H1 (cell line): Measurements from ENCODE around the gene ANXA2R. TPM values are rescaled to one million over a fixed set of nuclear protein-coding genes. Genes with fewer than 3 reads are reported as not detected.

Experiments used
- CTCF ChIA-PET: fragments of 300-600 bp; sonication (Branson Sonifier 250); formaldehyde crosslinking; loops from one replicate; lab custom pipeline; 2021; ENCODE audit not compliant: partially characterized antibody; lab: Charles Lee
- POLR2A ChIA-PET: fragments of 300-600 bp; sonication (Branson Sonifier 250); formaldehyde crosslinking; loops from one replicate; lab custom pipeline; 2021; ENCODE audit warnings: inconsistent platforms; ENCODE audit not compliant: partially characterized antibody; lab: Charles Lee
- DNase-seq, 2 experiments: peaks; one replicate each; pipeline versions ENCODE4 v3.0.0 to v3.0.0-alpha.2; 2010 to 2022; ENCODE audit warnings: low spot score in 2 of 2, low read depth in 1 of 2, mixed read lengths in 1 of 2
- FAIRE-seq: peaks from 2 replicates; lab custom pipeline; 2011; peaks lifted over from hg19 to GRCh38; lab: Jason Lieb, UNC
- H2AFZ ChIP-seq: 2 replicates; pipeline ENCODE4 v1.8.1; 2012; ENCODE audit warnings: low read length, inconsistent platforms
- H2AK5ac ChIP-seq: 2 replicates; pipeline ENCODE4 v1.6.1; 2013; ENCODE audit warnings: low read depth, low read length
- H2BK120ac ChIP-seq: replicated peaks from 2 replicates; pipeline ENCODE3; 2013; ENCODE audit warnings: low read depth, low read length, inconsistent platforms
- H2BK12ac ChIP-seq: 2 replicates; pipeline ENCODE4 v1.6.1; 2013; ENCODE audit warnings: low read depth, low read length
- H2BK15ac ChIP-seq: 2 replicates; pipeline ENCODE4 v1.6.1; 2013; ENCODE audit warnings: low read length
- H2BK20ac ChIP-seq: 2 replicates; pipeline ENCODE4 v1.6.1; 2013; ENCODE audit warnings: low read length
- H2BK5ac ChIP-seq: 2 replicates; pipeline ENCODE4 v1.6.1; 2013; ENCODE audit warnings: low read depth, low read length
- H3K14ac ChIP-seq: 2 replicates; pipeline ENCODE4 v1.6.1; 2013; ENCODE audit warnings: inconsistent platforms; ENCODE audit not compliant: insufficient read length
- H3K18ac ChIP-seq: 2 replicates; pipeline ENCODE4 v1.6.1; 2013; ENCODE audit warnings: low read length; ENCODE audit errors: extremely low read depth
- H3K23ac ChIP-seq: 2 replicates; pipeline ENCODE4 v1.6.1; 2013; ENCODE audit warnings: inconsistent platforms; ENCODE audit not compliant: insufficient read length
- H3K23me2 ChIP-seq: 2 replicates; pipeline ENCODE4 v1.6.1; 2013; ENCODE audit warnings: low read depth, low read length
- H3K27ac ChIP-seq: 2 replicates; pipeline ENCODE4 v1.6.1; 2011; ENCODE audit warnings: low read depth, low read length, inconsistent platforms
- H3K27me3 ChIP-seq, 4 experiments: replicated peaks in 1 of 4; 1 replicate in 1 of 4; 2 replicates in 3 of 4; pipeline versions ENCODE4 v1.6.1 to v1.8.1; 2011 to 2013; ENCODE audit warnings: low read length in 3 of 4, mild to moderate bottlenecking in 3 of 4, inconsistent platforms in 2 of 4, mixed read lengths in 2 of 4, moderate library complexity in 1 of 4; ENCODE audit not compliant: control insufficient read depth in 3 of 4, insufficient read depth in 3 of 4; ENCODE audit errors: extremely low read depth in 1 of 4
- H3K36me3 ChIP-seq, 4 experiments: 2 replicates each; pipeline versions ENCODE4 v1.6.1 to v1.8.1; 2011 to 2013; ENCODE audit warnings: mild to moderate bottlenecking in 4 of 4, low read length in 3 of 4, moderate library complexity in 2 of 4, control low read depth in 1 of 4, inconsistent platforms in 1 of 4; ENCODE audit not compliant: insufficient read depth in 4 of 4, control insufficient read depth in 2 of 4
- H3K4ac ChIP-seq: replicated peaks from 2 replicates; pipeline ENCODE3; 2013; ENCODE audit warnings: low read length, low read depth, mixed read lengths, inconsistent platforms; ENCODE audit not compliant: insufficient read length
- H3K4me1 ChIP-seq, 4 experiments: replicated peaks in 1 of 4; 1 replicate in 1 of 4; 2 replicates in 3 of 4; pipeline versions ENCODE4 v1.6.1 to v1.8.1; 2011 to 2013; ENCODE audit warnings: low read length in 3 of 4, inconsistent platforms in 2 of 4, mixed read lengths in 1 of 4; ENCODE audit not compliant: insufficient read depth in 4 of 4, control insufficient read depth in 3 of 4
- H3K4me2 ChIP-seq, 2 experiments: 2 replicates each; pipeline versions ENCODE4 v1.6.1 to v1.8.1; 2011 to 2013; ENCODE audit warnings: low read depth in 2 of 2, low read length in 2 of 2, control low read depth in 1 of 2, inconsistent platforms in 1 of 2, mild to moderate bottlenecking in 1 of 2; ENCODE audit not compliant: insufficient read depth in 1 of 2
- H3K4me3 ChIP-seq, 4 experiments: fragments of 200-600, 300-600 bp in 1 of 4; sonication (generic), shearing (Covaris generic), sonication (Bioruptor Twin) in 1 of 4; 2 replicates each; pipeline versions ENCODE4 v1.5.1 to v1.8.1; 2011 to 2016; ENCODE audit warnings: low read length in 4 of 4, low read depth in 3 of 4, control low read depth in 2 of 4, inconsistent platforms in 2 of 4, mild to moderate bottlenecking in 2 of 4, mixed read lengths in 1 of 4, moderate library complexity in 1 of 4; ENCODE audit not compliant: insufficient read depth in 2 of 4; ENCODE audit errors: extremely low read depth in 1 of 4
- H3K56ac ChIP-seq: replicated peaks from 2 replicates; pipeline ENCODE3; 2013; ENCODE audit warnings: low read depth, mild to moderate bottlenecking, mixed read lengths, low read length, inconsistent platforms; ENCODE audit not compliant: insufficient read length
- H3K79me1 ChIP-seq: 2 replicates; pipeline ENCODE4 v1.6.1; 2013; ENCODE audit warnings: low read depth, low read length, control low read depth
- H3K79me2 ChIP-seq, 2 experiments: 2 replicates each; pipeline versions ENCODE4 v1.6.1 to v1.8.1; 2012 to 2013; ENCODE audit warnings: low read length in 2 of 2, mild to moderate bottlenecking in 2 of 2, inconsistent platforms in 1 of 2; ENCODE audit not compliant: insufficient read depth in 2 of 2, control insufficient read depth in 1 of 2
- H3K9ac ChIP-seq, 4 experiments: replicated peaks in 1 of 4; 1 replicate in 1 of 4; 2 replicates in 3 of 4; pipeline versions ENCODE4 v1.6.1 to v1.8.1; 2011 to 2013; ENCODE audit warnings: low read depth in 3 of 4, low read length in 3 of 4, control low read depth in 2 of 4, mild to moderate bottlenecking in 2 of 4, moderate library complexity in 2 of 4, inconsistent platforms in 1 of 4; ENCODE audit errors: extremely low read depth in 1 of 4
- H3K9me3 ChIP-seq, 2 experiments: 2 replicates each; pipeline versions ENCODE4 v1.6.1 to v1.8.1; 2012 to 2013; ENCODE audit warnings: mild to moderate bottlenecking in 2 of 2, moderate library complexity in 2 of 2, control low read depth in 1 of 2, inconsistent platforms in 1 of 2, low read depth in 1 of 2, low read length in 1 of 2, mixed read lengths in 1 of 2; ENCODE audit not compliant: insufficient read depth in 2 of 2
- H4K20me1 ChIP-seq, 2 experiments: replicated peaks in 1 of 2; 2 replicates each; pipeline versions ENCODE3 to v1.8.1; 2011 to 2013; ENCODE audit warnings: inconsistent platforms in 2 of 2, low read length in 2 of 2, mild to moderate bottlenecking in 1 of 2; ENCODE audit not compliant: insufficient read depth in 2 of 2, control insufficient read depth in 1 of 2
- H4K5ac ChIP-seq: 2 replicates; pipeline ENCODE4 v1.6.1; 2013; ENCODE audit warnings: low read length, low read depth, mixed read lengths, inconsistent platforms; ENCODE audit not compliant: insufficient read length
- H4K8ac ChIP-seq: 2 replicates; pipeline ENCODE4 v1.8.0; 2013; ENCODE audit warnings: mild to moderate bottlenecking, moderate library complexity, low read length, inconsistent platforms; ENCODE audit not compliant: insufficient read depth; ENCODE audit errors: extremely low read depth
- H4K91ac ChIP-seq: replicated peaks from 2 replicates; pipeline ENCODE3; 2013; ENCODE audit warnings: low read length, mixed read lengths, inconsistent platforms; ENCODE audit not compliant: insufficient read length
- CEBPB ChIP-seq: IDR thresholded peaks from 2 replicates; pipeline ENCODE4 v1.6.1; 2012; ENCODE audit warnings: low read depth, low read length
- EP300 ChIP-seq, 2 experiments: IDR thresholded peaks; 1 replicate in 1 of 2; 2 replicates in 1 of 2; pipeline ENCODE4 v1.6.1; 2011 to 2012; ENCODE audit warnings: low read depth in 2 of 2, low read length in 2 of 2, mild to moderate bottlenecking in 2 of 2, borderline replicate concordance in 1 of 2, inconsistent platforms in 1 of 2, moderate library complexity in 1 of 2
- GTF2F1 ChIP-seq: IDR thresholded peaks from 2 replicates; pipeline ENCODE4 v1.6.1; 2012; ENCODE audit warnings: low read depth, low read length, improper control_type of control experiment, borderline replicate concordance
- HDAC2 ChIP-seq, 2 experiments: fragments of 300-600 bp in 1 of 2; sonication (generic) in 1 of 2; IDR thresholded peaks; 2 replicates each; pipeline ENCODE4 v1.6.1; 2011 to 2012; ENCODE audit warnings: low read depth in 2 of 2, low read length in 2 of 2, mild to moderate bottlenecking in 2 of 2, moderate library complexity in 2 of 2, borderline replicate concordance in 1 of 2, inconsistent platforms in 1 of 2
- JUND ChIP-seq: IDR thresholded peaks from 2 replicates; pipeline ENCODE4 v1.6.1; 2011; ENCODE audit warnings: mild to moderate bottlenecking, improper control_type of control experiment, low read length
- KDM1A ChIP-seq: fragments of 200-600, 300-600 bp; sonication (generic); IDR thresholded peaks from 2 replicates; pipeline ENCODE4 v1.7.1; 2016; ENCODE audit warnings: mild to moderate bottlenecking, low read length, borderline replicate concordance
- MAFK ChIP-seq: IDR thresholded peaks from 2 replicates; pipeline ENCODE4 v1.6.1; 2012; ENCODE audit warnings: low read depth, mild to moderate bottlenecking, improper control_type of control experiment, low read length
- POU5F1 ChIP-seq: IDR thresholded peaks from 2 replicates; pipeline ENCODE4 v1.6.1; 2011; ENCODE audit warnings: low read depth, mild to moderate bottlenecking, low read length, moderate library complexity
- RBBP5 ChIP-seq: IDR thresholded peaks from 2 replicates; pipeline ENCODE4 v1.7.1; 2012; ENCODE audit warnings: low read depth, mild to moderate bottlenecking, inconsistent platforms, low read length, moderate library complexity, borderline replicate concordance
- SIRT6 ChIP-seq: IDR thresholded peaks from one replicate; pipeline ENCODE4 v1.7.1; 2012; ENCODE audit warnings: low read length, inconsistent platforms
- SP2 ChIP-seq: IDR thresholded peaks from 2 replicates; pipeline ENCODE4 v1.6.1; 2012; ENCODE audit warnings: mild to moderate bottlenecking, low read length, inconsistent platforms
- TAF1 ChIP-seq: IDR thresholded peaks from 2 replicates; pipeline ENCODE4 v1.6.1; 2011; ENCODE audit warnings: mild to moderate bottlenecking, low read depth, low read length
- WGBS, 2 experiments: shearing (Covaris generic) in 1 of 2; methylation state at CpG; one replicate each; pipeline versions ENCODE4 v1.1.6 to v1.1.7; 2013 to 2015; ENCODE audit warnings: low lambda C conversion rate in 2 of 2, mixed read lengths in 2 of 2, inconsistent platforms in 1 of 2, low coverage in 1 of 2, missing lambda C conversion rate in 1 of 2; ENCODE audit not compliant: insufficient replicate concordance in 2 of 2, insufficient coverage in 1 of 2, insufficient read length in 1 of 2; ENCODE audit errors: extremely low coverage in 1 of 2, missing lambda C conversion rate in 1 of 2; 5-methylcytosine and 5-hydroxymethylcytosine counted together
- polyA plus RNA-seq, 7 experiments: library from polyadenylated mRNA; depleted of rRNA in 3 of 7; stranded (reverse) in 5 of 7; unstranded in 2 of 7; fragments of >200 nt in 5 of 7; fragments of 200-250 nt in 2 of 7; gene quantifications; 1 replicate in 5 of 7; 2 replicates in 1 of 7; 4 replicates in 1 of 7; pipeline versions ENCODE4 v1.2.1 to v1.2.3, GENCODE V29; 2011 to 2013; ENCODE audit warnings: missing spikeins in 2 of 7, mixed read lengths in 2 of 7
- total RNA-seq: library from RNA; stranded (reverse); fragmentation: NEBNext Ultra II Directional; extraction: Animal tissue kit (Norgen Biotek cat#: 25700); gene quantifications from 2 replicates; pipeline ENCODE4 v1.2.1, GENCODE V29; 2021

The ANXA2R gene
- total and polyA plus RNA-seq, 2 of the 8 experiments (the other 6 are each of a cell fraction or from before 2014, with no cell fraction given): 0.08 to 0.17 TPM

DNA sequence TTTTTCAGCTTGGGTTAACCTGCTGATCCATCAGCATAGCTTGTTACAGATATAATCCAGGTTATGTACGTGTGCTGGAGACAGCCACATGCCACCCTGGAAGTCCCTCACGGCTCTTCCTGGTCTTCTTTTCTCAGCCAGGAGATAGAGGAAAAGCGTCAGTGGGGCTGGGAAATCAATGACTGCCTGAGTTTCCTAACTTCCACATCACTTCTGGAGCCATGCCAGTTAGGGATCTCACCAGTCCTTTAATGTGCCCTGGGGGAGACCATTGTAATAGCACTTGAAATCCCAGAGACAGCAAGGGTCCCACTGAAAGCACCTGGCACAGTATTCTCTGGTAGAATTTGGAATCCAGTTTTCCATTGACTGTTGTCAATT is 29.2 kb downstream of the ANXA2R start:
- WGBS, 2 experiments: 47% methylated on average over 3 of the region's 3 CpGs; no CpG with 5 or more reads in 1 of the 2 experiments
- Histone ChIP-seq H3K56ac (no peak overlapping the region), H4K20me1 (peaks cover 1 to 2% of the 10 kb centered on the region in 2 experiments), H4K5ac (no peak overlapping the region), H3K27ac (no peak overlapping the region), H4K8ac (no peak overlapping the region), H3K9me3 (no peaks in the 10 kb centered on the region), H2BK5ac (no peak overlapping the region), H3K79me1 (no peaks in the 10 kb centered on the region), H3K27me3 (peaks cover 33 to 69% (median 58%) of the 10 kb centered on the region in 4 experiments), H3K18ac (no peak overlapping the region), H3K23ac (no peak overlapping the region), H2BK15ac (no peak overlapping the region), H2BK20ac (no peak overlapping the region), H2AK5ac (no peak overlapping the region), H3K4me2 (no peak overlapping the region), H3K4me1 (peaks cover 0 to 3% (median 0%) of the 10 kb centered on the region in 4 experiments; a peak in 3 of 7 replicates), H3K14ac (no peak overlapping the region), H2BK120ac (no peak overlapping the region), H3K23me2 (peaks cover 12% of the 10 kb centered on the region; the same call in 1 of the 2 replicates), H2BK12ac (no peak overlapping the region), H4K91ac (no peak overlapping the region), H2AFZ (no peak overlapping the region), H3K79me2 (no peaks in the 10 kb centered on the region), H3K4ac (no peak overlapping the region), H3K4me3 (no peak overlapping the region), H3K36me3 (no peaks in the 10 kb centered on the region), H3K9ac (no peak overlapping the region)
- DNase-seq (no peak), FAIRE-seq (no peak)
- TF ChIP-seq SP2 (no peak), CEBPB (no peak), KDM1A (no peak), TAF1 (no peak), SIRT6 (no peak), EP300 (IDR thresholded peaks at IDR 0.05; ENCODE audit: borderline replicate concordance in 1 of 2, low read depth in 2 of 2, low read length in 2 of 2) (no peak), JUND (no peak), MAFK (no peak), GTF2F1 (no peak), HDAC2 (IDR thresholded peaks at IDR 0.05; ENCODE audit: borderline replicate concordance in 1 of 2, low read depth in 2 of 2, low read length in 2 of 2) (no peak), RBBP5 (no peak), POU5F1 (no peak)
- CTCF ChIA-PET: interaction anchor here (0.7 to 1.0 kb wide), 2 partner anchors 8 to 9 kb away, joined by 3 read pairs; no protein-coding TSS in a partner anchor
- POLR2A ChIA-PET: no interaction called here
